GM21528 (cell line): ENCODE data around the gene CCDC33.

Experiments used
- ATAC-seq: cut with Tn5 transposase; IDR thresholded peaks from one replicate; pipeline ENCODE4 v1.9.1; 2021; ENCODE audit warnings: mild to moderate bottlenecking, moderate library complexity; ENCODE audit not compliant: unreplicated experiment, low FRiP score

Gene CCDC33

DNA sequence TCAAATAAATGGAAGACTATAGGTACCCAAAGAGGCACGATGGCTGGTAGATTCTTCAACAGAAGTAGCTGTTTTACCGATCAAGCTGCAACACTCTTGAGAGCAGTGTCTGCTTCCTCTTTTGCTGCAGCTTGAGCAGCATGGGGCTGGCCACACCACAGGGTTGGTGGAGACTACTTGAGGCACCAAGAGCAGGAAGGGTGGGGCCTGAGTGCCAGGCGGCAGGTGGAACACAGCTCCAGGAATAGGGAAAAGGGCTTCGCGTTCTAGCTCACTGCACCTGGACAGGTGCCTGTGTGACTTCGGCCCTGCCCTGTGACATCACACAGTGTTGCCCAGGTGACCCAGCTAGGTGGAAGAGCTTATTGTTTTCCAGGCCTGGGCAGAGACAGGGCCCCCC is at the start of gene CCDC33:
CCDC33 (plus strand) TSS at position 365 of the 400 bp plus-strand sequence. CDS start 394 bp downstream, outside the sequence.
- ATAC-seq, result no peak

DNA sequence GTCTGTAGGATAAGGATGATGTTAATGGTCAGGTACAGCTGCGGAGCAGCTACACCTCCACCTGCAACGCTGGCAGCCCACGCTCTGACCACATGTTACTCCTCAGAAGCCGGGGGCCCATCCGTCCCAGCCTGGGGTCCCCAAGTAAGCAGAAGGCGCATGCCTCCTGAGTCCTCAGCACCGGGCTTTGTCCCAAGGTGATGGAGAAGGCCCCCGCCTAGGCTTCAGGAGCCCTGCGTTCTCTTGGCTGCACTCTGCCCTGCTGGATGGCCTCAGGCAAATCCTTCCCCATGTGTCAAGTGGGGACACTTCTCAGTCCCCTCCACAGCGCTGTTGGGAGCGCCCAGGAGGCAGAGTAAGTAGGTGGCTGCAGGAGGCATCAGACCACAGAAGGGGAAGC is 47.9 kb upstream of the CCDC33 start:
- ATAC-seq, result no peak

DNA sequence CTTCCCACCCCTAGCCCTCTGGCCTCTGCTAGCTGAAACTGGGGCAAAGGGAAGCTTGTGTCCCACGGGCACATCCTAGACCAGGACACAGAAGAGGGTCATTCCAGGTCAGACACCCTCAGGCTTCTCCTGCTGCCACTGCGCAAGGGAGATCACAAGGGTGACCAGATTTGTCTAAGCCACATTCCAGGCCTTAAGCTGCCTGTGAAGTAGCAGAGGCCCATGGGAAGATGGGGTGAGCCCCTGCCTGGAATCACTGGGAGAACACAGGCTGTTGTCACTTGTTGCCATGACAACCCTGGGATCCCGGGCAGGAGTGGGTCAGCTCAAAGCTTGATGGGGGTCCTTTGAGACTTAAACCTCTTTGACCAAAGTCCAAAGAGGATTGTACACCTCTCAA is 44.3 kb upstream of the CCDC33 start:
- ATAC-seq, result no peak

DNA sequence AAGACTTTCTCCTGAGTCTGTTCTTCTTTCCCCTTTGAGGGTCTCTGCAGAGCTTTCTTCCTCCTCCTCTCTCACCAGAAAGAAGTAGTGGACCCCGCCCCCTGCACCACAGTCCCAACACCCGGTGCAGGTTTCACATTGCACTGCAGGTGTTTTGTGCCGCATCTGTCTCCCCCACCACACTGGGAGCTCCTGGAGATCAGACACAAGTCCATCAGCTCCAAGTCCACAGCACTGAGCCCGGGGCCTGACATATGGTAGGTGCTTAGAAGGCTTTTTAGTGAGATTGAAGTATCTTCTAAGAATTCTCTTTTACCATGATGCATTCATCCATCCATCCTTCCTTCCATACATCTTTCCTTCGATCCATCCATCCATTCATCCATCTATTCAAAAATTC is 43.4 kb upstream of the CCDC33 start:
- ATAC-seq, result no peak

DNA sequence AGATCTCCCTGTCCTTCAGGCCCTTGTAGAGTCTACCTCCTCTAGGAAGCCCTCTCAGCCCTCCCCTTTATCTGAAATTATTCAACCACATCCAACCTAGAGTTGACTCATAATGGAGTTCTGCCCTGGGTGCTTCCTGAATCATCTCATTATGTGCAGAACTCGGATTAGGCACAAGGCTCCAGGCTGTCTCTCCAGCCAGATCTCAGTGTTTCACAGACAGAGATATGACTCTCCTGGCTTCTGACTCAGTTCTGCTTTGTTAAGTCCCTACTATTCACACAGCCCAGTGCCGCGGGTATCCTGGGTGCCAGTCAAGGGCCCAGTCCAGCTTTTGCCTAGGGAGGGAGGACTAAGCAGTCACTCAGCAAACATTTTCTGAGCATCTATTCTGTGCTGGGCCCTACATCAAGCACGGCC is 42.8 kb upstream of the CCDC33 start:
- ATAC-seq, result no peak

DNA sequence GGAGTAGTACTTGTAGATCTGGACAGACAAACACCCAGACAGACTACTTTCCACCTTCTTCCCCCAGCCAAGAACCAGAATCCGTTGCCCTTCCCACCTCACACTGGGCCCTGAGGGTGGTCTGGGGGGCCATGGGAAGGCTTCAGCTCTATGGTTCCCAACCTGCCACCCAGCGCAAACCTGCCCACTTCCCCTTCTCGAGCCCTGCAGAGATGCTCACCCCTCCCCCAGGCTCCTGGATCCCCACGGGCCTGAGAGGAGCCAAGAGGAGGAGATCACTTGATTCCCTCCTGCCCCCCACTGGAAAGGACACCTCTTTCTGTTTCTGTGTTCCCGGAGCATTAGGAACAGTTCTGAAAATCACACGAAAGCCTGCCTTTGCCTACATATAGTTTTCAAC is 42.2 kb upstream of the CCDC33 start:
- ATAC-seq, result no peak

DNA sequence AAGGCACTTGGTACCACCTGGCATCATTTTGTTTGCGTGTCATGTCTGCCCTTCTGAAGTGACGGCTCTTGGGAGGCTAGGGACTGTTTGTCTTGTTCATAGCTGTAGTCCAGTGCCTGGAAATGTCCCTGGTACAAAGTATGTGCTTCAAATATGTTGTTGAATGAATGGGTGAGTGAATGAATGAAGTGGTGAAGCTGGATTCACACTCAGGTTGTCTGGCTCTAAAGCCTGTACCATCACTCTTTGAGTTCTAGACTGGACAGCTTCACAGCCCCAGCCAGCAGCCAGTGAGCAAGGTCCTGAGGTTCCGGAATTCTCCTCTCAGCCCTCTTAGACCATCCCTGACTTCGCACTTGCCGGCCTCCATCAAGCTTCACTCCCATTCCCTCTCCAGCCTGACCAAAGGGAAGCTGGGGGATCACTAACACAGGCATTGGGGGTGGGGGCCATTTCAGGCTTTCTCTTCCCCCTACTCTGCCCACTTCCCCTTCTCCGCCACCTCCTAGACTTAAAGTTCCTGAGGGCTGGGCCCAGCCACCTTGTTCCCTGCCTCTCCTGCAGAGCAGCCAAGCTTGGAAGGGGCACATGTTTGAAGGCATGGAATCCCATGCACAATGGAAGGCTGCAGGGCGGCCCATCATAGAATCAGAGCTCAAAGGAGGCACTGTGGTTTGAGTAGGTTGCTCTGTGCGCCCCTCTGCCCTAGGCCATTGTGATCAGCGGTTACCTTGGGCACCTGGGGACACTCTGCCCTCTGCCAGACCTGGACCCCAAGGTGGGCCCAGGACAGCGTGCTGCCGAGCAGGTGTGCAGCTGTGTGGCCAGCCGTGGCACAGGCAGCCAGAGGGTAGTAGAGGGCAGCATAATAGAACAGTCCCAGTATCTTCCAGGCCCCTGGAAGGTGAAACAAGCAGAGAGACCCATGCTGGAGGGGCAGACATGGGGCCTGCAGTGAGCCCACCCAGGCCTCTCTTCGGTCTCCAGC is 41.3 kb upstream of the CCDC33 start:
- ATAC-seq, result no peak

DNA sequence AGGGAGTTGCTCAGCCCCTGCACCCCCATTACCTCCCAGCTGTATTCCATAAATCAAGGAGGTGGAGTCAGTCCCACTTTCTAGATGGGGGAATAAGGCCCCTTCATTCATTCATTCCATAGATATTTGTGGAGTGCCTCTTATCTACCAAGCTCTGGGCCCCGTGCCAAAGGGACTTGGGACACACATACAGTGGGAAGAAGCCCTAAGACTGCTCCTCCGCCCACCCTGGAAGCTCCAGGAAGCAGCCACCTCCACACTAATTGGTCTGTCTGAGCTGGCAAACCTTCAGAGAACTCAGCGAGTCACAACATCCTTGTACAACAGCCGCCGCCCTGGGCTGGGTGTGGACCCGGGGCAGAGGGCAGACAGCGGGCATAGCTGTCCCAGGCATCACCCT is 40.0 kb upstream of the CCDC33 start:
- ATAC-seq, result no peak

DNA sequence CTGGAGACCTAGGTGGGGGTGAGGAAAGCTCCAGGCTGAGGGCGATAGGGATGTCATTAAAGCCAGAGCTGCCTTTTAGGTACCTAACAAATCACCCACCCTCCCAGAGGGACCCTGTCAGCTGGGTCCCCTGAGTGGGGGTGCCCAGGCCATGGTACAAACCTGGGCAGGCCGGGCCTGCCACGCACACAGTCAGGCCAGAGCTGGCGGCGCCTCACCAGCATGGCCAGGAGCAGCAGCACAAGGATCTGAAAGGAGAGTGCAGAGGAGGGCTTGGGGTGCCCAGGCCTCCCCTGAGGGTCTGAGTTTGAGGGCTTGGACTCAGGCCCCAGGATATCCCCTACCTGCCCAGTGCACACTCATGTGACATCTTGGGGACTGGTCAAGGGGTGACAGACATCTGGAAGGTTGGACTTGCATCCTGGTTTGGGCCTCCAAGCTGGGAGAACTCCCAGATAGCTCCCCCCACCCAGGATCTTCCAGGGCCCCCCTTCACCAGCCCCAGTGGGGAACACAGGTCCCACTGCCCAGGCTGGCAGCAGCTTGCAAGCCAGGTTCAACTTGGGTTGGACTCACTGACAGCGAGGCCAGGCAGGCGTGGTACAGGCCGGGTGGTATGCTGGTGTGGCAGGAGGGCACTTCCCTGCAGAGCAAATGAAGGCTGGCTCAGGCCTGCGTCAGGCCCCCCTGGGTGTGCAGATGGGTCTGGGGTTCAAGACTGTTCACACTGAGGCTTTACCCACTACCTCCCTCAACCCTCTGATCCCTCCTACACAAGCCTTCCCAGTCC is 38.8 kb upstream of the CCDC33 start:
- no peak for ATAC-seq

DNA sequence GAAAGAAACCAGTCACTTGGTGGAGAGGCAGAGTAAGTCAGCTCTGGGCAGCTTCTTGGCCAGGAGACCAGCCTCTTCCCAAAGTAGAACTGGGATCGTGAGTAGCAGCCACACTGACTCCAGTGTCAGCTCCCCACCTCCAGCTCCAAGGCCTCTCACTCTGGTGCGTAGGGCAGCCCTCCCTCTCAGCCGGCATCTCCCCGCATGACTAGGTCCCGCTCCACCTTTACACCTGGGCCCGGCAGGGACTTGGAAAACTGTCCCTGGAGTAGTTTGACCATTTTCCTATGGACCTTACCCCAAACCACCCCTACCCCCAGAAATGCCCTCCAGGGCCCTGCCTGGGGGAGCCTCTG is 36.9 kb upstream of the CCDC33 start:
- ATAC-seq, result no peak

DNA sequence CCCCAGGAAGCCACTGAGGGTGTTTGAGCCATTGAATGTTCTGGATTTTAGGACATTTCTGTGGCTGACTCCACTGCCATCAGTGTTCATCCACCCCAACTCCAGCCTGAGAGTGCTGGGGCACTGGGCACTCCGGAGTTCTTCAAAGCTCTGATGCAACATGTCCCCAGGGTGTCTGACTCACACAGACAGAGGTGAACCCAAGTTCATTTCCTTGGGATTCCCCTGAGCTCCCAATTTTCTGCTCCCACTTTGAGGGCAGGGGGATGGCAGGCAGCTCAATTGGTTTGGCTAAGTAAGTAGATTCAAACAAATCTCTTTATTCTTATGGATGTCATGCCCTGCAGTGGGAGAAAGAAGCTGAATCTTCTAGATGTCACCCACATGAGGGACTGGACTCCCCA is 35.7 kb upstream of the CCDC33 start:
- ATAC-seq, result no peak

DNA sequence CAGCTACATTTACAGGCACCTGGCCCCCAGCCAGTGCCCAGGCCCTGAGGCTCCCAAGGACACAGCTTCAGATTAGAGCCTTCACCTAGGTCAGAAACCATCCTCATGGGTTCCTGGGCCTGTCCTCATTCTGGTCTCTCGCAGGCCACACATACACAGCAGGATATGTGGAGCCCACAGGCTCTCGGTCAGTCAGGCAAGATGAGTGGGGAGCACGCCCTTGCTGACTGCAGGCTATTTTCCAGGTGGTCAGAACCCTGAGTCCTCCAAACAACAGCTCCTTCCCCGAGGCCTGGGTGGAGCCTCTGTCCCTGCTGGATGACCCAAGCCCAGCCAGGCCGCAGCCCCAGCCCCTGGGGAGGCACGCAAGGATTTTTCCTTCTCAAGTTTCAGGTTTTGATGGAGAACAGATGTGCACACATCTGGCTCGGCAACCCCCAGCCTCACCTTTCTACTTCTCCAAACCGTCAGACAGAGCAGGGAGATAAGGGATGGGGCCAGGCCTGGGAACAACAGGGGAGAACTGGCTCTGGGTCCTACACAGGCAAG is 35.2 kb upstream of the CCDC33 start:
- no peak for ATAC-seq

DNA sequence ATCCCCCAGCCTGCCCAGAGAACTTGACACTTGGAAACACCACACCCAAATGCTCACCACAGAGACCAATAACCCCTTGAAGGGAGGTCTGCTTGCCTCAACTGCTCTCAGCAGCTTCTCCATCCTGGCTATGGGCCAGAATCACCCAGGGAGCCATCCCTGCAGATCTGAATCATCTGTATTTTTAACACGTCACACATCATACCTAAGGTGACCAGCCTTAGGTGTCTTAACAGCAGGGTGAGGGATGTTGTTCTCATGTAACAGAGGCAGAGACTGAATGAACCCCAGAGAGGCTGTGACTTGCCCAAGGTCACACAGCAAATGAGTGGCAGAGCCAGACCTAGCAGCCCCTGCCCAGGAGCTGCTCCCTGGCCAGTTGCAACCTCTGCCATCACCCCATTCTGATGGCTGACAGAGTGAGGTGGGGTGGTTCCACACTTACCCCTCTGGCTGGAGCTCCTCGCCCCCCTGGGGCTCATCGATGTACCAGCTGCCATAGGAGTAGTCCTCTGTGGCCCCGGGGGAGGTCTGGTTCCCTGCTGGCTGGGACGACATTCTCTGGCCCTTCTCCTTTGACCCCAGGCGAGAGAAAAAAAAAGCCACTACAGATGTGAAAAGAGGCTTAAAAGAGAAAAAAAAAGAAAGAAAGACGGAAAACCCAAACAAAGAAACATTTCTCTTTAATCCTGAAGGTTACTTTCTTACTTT is 34.3 kb upstream of the CCDC33 start:
- no peak for ATAC-seq

DNA sequence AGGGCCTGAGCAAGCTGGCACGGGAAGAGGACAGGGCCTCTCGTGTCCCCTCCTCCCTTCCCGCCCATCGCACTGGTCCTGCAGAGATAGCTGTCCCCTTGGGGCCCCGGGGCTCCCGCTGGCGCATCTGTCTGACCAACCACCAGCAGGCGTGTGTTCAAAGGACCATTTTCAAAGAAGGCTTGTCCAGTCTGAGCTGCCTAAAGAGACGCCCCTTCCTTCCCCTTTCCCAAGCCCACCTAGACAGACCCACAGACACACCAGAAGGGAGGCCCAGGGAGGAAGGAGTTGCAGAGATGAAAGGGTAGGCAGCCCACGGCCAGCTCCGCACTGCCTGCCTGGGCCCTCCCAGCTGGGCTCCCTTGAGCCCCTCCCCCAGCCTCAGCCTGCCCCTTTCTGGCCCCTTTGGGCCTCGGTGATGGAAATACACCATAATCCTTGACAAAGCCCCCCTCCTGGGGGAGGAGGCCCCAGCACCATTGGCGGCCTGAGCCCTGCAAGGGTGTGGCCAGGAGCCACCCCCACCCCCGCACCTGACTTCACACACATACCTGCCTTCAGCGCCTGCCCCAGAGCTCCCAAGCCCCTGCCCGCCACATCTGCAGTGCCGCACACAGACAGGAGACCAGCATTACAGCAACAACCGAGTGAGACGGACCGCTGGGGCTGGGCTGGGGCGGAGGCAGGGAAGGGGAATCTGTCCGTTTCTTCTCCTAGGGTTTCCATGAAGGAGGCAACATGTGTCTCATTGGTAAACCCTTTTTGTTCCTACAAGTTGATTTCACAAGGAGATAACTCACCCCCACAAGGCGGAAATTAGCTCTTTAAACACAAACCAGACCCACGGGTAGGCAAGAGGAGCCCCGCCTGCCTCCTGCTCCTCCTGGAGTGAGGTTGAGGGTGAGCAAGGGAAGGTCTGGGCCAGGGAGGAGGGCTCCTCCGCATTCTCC is 33.4 kb upstream of the CCDC33 start, which contains the start of gene STRA6:
STRA6 (minus strand) TSS at position 336 of the 950 bp plus-strand sequence. CDS start 520 bp downstream, outside the sequence.
- no peak for ATAC-seq

DNA sequence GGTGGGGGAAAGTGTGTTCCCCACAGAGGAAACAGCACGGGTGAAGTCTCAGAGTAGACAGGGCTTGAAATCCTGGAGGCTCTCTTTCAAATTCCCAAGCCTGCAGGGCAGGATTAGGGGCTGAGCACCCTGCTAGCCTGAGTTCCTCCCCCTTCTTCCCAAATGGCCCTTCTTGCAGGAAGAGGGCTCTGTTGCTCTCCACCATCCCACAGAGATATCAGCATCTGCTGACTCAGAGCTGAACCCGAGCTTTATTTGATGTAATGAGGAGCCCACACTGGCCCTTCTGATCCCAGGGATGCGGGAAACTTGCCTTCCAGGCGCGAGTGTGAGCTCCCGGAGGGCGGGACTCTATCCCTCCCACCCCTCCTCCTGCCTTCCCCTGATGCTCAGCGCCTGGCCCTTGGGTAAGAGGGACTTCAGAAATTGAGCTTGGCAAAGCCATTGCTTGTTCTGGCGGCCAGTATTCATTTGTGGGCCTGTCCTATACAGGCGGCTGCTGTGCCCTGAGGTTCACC is 32.2 kb upstream of the CCDC33 start:
- ATAC-seq, result no peak

DNA sequence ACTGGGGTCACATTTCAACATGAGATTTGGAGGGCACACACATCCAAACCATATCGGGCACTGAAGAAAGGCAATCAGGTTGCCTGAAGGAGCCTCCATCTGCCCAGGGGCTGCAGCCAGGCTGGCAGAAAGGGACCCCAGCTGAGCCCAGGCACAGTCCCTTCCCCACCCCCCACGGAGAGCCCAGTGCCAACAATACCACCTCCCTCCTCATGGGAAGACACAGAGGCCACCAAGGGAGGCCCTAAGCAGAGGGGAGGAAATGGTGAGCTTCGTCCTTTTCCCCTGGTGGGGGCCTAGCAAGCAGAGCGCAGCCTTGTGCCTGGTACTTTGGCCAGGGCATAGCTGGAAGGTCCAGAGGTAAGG is 30.6 kb upstream of the CCDC33 start:
- ATAC-seq, result no peak

DNA sequence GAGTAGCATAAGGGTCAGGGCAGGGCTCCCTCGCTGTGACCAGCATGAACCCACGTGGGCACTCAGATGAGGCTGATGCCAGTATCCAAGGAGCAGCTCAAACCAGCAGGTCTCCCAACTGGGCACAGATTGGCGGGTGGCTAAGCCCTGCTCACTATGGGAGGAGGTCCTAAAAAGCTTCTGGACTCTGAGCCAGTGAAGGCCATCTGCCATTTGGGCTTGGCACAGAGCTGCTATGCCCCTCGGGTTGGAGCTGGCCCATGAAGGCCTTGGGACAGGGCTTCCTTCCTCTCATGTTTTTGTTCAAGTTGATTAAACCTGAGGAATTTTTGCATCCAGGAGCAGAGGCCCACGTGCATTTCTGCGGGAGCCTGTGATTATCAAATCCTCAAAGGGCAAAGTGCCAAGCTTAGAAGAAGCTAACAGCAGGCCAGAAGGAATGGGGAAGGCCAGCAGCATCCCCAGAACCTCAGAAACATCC is 29.3 kb upstream of the CCDC33 start:
- ATAC-seq, result no peak

DNA sequence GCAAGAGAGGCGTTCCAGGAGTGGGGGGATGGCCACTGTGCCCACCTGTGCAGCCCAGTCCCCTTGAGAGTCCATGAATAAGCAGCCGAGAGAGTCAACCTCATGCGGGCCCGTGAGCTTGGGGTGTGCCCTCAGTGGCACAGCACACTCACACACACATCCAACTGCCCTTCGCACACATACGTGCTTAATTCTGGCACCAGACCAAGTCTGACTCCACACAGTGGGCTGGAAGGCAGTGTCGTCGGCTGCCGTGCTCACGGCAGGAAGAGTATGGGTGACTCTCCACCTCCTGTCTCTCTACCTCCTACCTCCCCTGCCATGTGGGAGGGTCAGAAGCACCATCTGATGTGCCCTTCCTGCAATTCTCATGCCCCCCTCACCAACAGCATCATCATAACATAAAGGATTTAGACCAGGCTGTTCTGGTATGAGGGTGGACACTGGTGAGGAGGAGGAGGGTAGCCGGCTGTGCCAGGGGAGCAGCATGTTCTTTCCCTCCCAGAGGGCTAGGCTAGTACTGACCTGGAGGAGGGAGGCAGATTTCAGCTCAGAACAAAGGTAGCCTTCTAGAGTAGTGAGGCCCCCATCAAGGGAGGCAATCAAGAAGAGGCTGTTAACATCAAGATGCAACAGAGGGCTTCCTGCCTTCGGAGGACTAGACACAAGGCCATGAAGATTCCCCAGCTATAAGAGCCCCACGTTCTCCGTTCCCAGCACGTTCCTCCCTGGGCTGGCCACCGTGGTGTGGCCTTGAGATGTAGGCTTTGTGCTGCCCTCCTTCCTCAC is 28.3 kb upstream of the CCDC33 start:
- no peak for ATAC-seq
